MM.1S (cell line): ENCODE data around the gene SPIRE2.

Experiments
- EZH2 ChIP-seq: fragments of 300-600 bp; sonication (generic); optimal IDR thresholded peaks from 2 replicates; pipeline ENCODE3; 2017; ENCODE audit warnings: low read depth, mild to moderate bottlenecking, antibody characterized with exemption, low read length, mixed read lengths
- EZH2phosphoT487 ChIP-seq: fragments of 300-600 bp; sonication (generic); IDR thresholded peaks from 2 replicates; pipeline ENCODE4 v1.6.1; 2018; ENCODE audit warnings: antibody characterized with exemption, low read length
- TF ChIP-seq, protein P1 (sequence below): fragments of 300-600 bp; sonication (generic); IDR thresholded peaks from 2 replicates; pipeline ENCODE4 v1.5.1; 2016; ENCODE audit warnings: antibody characterized with exemption, low read length, mixed read lengths

DNA sequence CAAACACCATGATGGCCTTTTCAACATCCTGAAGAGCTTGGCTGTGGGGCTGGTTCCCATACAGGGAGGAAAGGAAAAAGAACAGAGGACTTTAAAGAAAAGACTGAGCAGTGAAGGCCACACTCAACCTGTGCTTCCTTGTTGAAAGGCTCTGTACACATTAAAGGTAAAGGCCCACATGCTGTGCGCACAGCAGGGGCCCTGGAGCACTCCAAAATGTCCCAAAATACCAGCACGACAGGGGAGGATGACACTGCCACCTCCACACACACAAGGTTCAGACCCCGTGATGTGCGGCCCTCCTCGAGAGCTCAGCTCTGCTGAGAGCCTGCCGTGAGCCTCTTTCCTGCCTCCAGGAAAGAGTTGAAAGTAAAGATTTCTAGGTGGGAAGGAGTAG, 48.4 kb upstream of the SPIRE2 start:
- TF ChIP-seq, protein P1, sequence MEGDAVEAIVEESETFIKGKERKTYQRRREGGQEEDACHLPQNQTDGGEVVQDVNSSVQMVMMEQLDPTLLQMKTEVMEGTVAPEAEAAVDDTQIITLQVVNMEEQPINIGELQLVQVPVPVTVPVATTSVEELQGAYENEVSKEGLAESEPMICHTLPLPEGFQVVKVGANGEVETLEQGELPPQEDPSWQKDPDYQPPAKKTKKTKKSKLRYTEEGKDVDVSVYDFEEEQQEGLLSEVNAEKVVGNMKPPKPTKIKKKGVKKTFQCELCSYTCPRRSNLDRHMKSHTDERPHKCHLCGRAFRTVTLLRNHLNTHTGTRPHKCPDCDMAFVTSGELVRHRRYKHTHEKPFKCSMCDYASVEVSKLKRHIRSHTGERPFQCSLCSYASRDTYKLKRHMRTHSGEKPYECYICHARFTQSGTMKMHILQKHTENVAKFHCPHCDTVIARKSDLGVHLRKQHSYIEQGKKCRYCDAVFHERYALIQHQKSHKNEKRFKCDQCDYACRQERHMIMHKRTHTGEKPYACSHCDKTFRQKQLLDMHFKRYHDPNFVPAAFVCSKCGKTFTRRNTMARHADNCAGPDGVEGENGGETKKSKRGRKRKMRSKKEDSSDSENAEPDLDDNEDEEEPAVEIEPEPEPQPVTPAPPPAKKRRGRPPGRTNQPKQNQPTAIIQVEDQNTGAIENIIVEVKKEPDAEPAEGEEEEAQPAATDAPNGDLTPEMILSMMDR, result no peak
- no peak for TF ChIP-seq EZH2
- no peak for TF ChIP-seq EZH2phosphoT487
